ENCODE measurements around the gene GDF9. TPM values are rescaled to one million over a fixed set of nuclear protein-coding genes. Genes with fewer than 3 reads are reported as not detected.

Gene GDF9
- total and polyA plus RNA-seq, 10 of the 15 experiments (the other 5 are each of a cell fraction or from before 2014, with no cell fraction given), result 0.11 to 1.5 (median 0.34) TPM

- TF ChIP-seq NKRF (conservative IDR thresholded peaks at IDR 0.05) (peak; percentile 79), ELK1 (IDR thresholded peaks at IDR 0.05; ENCODE audit: low read depth, low read length) (no peak), JUND (IDR thresholded peaks at IDR 0.05; ENCODE audit: low read depth, low read length) (no peak), TAF1 (IDR thresholded peaks at IDR 0.05; ENCODE audit: borderline replicate concordance, low read depth, low read length) (no peak), DPF2 (IDR thresholded peaks at IDR 0.05) (peak; percentile 69), HDGF (IDR thresholded peaks at IDR 0.05) (no peak), SMC3 (IDR thresholded peaks at IDR 0.05; ENCODE audit: borderline replicate concordance, low read length) (peak; percentile 28; the same call in 1 of the 2 replicates)
Observed at GRCh38 chr5:132829742-132830435, 36.4 kb downstream of the GDF9 start (continued).

Data from GM12878 (cell line).